Activated T-cell treated with anti-CD3 and anti-CD28 coated beads, Interleukin-2, amount 50 U/mL, for 4 hours (primary cell): Measurements from ENCODE around the gene AUTS2. TPM values are rescaled to one million over a fixed set of nuclear protein-coding genes. Genes with fewer than 3 reads are reported as not detected.
"Not testable (repeated sequence)": the region's sequence is repeated elsewhere in the genome, so short reads cannot be mapped to it uniquely, and the experiment has no call there.

ENCODE experiments used
- ATAC-seq, 2 donors: fragments of 200-7000 bp; cut with Tn5 transposase; one replicate each; pipeline ENCODE4 v1.10.0; 2021
- DNase-seq: peaks from one replicate; pipeline ENCODE4 v3.0.0-alpha.2; 2020
- H3K27me3 Mint-ChIP-seq: one replicate; pipeline ENCODE4 v1.8.0; 2021; ENCODE audit warnings: low read depth, mixed read lengths
- H3K36me3 Mint-ChIP-seq: one replicate; pipeline ENCODE4 v1.8.0; 2022; ENCODE audit warnings: mixed read lengths; ENCODE audit not compliant: insufficient read depth
- H3K4me1 Mint-ChIP-seq: one replicate; pipeline ENCODE4 v1.8.0; 2021; ENCODE audit warnings: low read depth, mixed read lengths
- H3K4me3 Mint-ChIP-seq: one replicate; pipeline ENCODE4 v1.8.0; 2021; ENCODE audit warnings: mild to moderate bottlenecking, moderate library complexity, mixed read lengths
- H3K9me3 Mint-ChIP-seq: one replicate; pipeline ENCODE4 v1.8.0; 2021; ENCODE audit warnings: mixed read lengths
- total RNA-seq, 3 donors: library from RNA; stranded (reverse); gene quantifications; one replicate each; pipeline ENCODE4 v1.2.1, GENCODE V29; 2021

The AUTS2 gene
- total RNA-seq, 3 donors from 2014 or later, result 1.4 to 4.4 (median 2.8) TPM

GRCh38 chr7:70589010-70589409 is 990.7 kb downstream of the AUTS2 start:
- ATAC-seq (no peak), DNase-seq (no peak)
- Mint-ChIP-seq H3K9me3 (no peaks in the 10 kb centered on the region), H3K36me3 (no peaks in the 10 kb centered on the region), H3K4me1 (no peaks in the 10 kb centered on the region), H3K4me3 (no peak overlapping the region), H3K27me3 (no peaks in the 10 kb centered on the region)

GRCh38 chr7:70589590-70589989 is 991.3 kb downstream of the AUTS2 start:
- Mint-ChIP-seq H3K27me3 (peaks cover 4% of the 10 kb centered on the region), H3K4me1 (no peaks in the 10 kb centered on the region), H3K9me3 (no peaks in the 10 kb centered on the region), H3K4me3 (no peak overlapping the region), H3K36me3 (no peaks in the 10 kb centered on the region)
- DNase-seq (no peak), ATAC-seq (no peak)

- no peak for DNase-seq
- Mint-ChIP-seq H3K36me3 (no peaks in the 10 kb centered on the region), H3K9me3 (no peaks in the 10 kb centered on the region), H3K4me3 (no peak overlapping the region), H3K4me1 (no peaks in the 10 kb centered on the region), H3K27me3 (peaks cover 6% of the 10 kb centered on the region)
- no peak for ATAC-seq
Measured at GRCh38 chr7:70590126-70590854, 992.0 kb downstream of the AUTS2 start.

- H3K36me3 Mint-ChIP-seq, result no peaks in the 10 kb centered on the region
- H3K27me3 Mint-ChIP-seq, result peaks cover 12% of the 10 kb centered on the region
- no peak overlapping the region for H3K4me3 Mint-ChIP-seq
- DNase-seq, result no peak
- no peaks in the 10 kb centered on the region for H3K4me1 Mint-ChIP-seq
- H3K9me3 Mint-ChIP-seq, result no peaks in the 10 kb centered on the region
- ATAC-seq, result no peak
Measured at GRCh38 chr7:70591643-70592042, 993.4 kb downstream of the AUTS2 start.

- Mint-ChIP-seq H3K4me3 (no peak overlapping the region), H3K9me3 (no peaks in the 10 kb centered on the region), H3K4me1 (no peaks in the 10 kb centered on the region), H3K36me3 (no peaks in the 10 kb centered on the region), H3K27me3 (peaks cover 17% of the 10 kb centered on the region)
- DNase-seq (no peak), ATAC-seq (no peak)
Measured at GRCh38 chr7:70592171-70592570, 993.9 kb downstream of the AUTS2 start.

GRCh38 chr7:70594170-70594569 is 995.9 kb downstream of the AUTS2 start:
- ATAC-seq (no peak), DNase-seq (no peak)
- Mint-ChIP-seq H3K4me1 (no peaks in the 10 kb centered on the region), H3K36me3 (no peaks in the 10 kb centered on the region), H3K9me3 (no peaks in the 10 kb centered on the region), H3K4me3 (peak overlapping the region; percentile 7), H3K27me3 (peaks cover 27% of the 10 kb centered on the region)

- H3K27me3 Mint-ChIP-seq, result peaks cover 28% of the 10 kb centered on the region
- H3K9me3 Mint-ChIP-seq, H3K36me3 Mint-ChIP-seq, H3K4me1 Mint-ChIP-seq, DNase-seq, ATAC-seq, H3K4me3 Mint-ChIP-seq: not testable (repeated sequence)
Measured at GRCh38 chr7:70594885-70595284, 996.6 kb downstream of the AUTS2 start.

- H3K27me3 Mint-ChIP-seq, result peaks cover 28% of the 10 kb centered on the region
- no peaks in the 10 kb centered on the region for H3K4me1 Mint-ChIP-seq
- DNase-seq, result no peak
- peaks cover 2% of the 10 kb centered on the region for H3K36me3 Mint-ChIP-seq
- no peak overlapping the region for H3K4me3 Mint-ChIP-seq
- ATAC-seq, result no peak
- H3K9me3 Mint-ChIP-seq, result no peaks in the 10 kb centered on the region
Measured at GRCh38 chr7:70595370-70595754, 997.1 kb downstream of the AUTS2 start.

GRCh38 chr7:70595755-70596597 is 997.7 kb downstream of the AUTS2 start:
- Mint-ChIP-seq H3K4me1 (no peaks in the 10 kb centered on the region), H3K36me3 (peaks cover 4% of the 10 kb centered on the region), H3K27me3 (peaks cover 28% of the 10 kb centered on the region), H3K4me3 (peak overlapping the region; percentile 11), H3K9me3 (peaks cover 6% of the 10 kb centered on the region)
- no peak for DNase-seq
- peak; percentile 66 to 78 for ATAC-seq

GRCh38 chr7:70596598-70596913 is 998.3 kb downstream of the AUTS2 start:
- Mint-ChIP-seq H3K36me3 (peaks cover 4% of the 10 kb centered on the region), H3K27me3 (peaks cover 28% of the 10 kb centered on the region), H3K9me3 (peaks cover 10% of the 10 kb centered on the region), H3K4me1 (no peaks in the 10 kb centered on the region), H3K4me3 (no peak overlapping the region)
- ATAC-seq, result no peak
- DNase-seq, result no peak

GRCh38 chr7:70597066-70597465 is 998.8 kb downstream of the AUTS2 start:
- H3K27me3 Mint-ChIP-seq, result peaks cover 28% of the 10 kb centered on the region
- peaks cover 12% of the 10 kb centered on the region for H3K9me3 Mint-ChIP-seq
- no peak for ATAC-seq
- H3K36me3 Mint-ChIP-seq, result peaks cover 4% of the 10 kb centered on the region
- H3K4me1 Mint-ChIP-seq, result no peaks in the 10 kb centered on the region
- DNase-seq, result no peak
- no peak overlapping the region for H3K4me3 Mint-ChIP-seq

GRCh38 chr7:70598976-70599375 is 1000.7 kb downstream of the AUTS2 start:
- Mint-ChIP-seq H3K4me3 (no peak overlapping the region), H3K9me3 (peaks cover 12% of the 10 kb centered on the region), H3K36me3 (peaks cover 4% of the 10 kb centered on the region), H3K27me3 (peaks cover 28% of the 10 kb centered on the region), H3K4me1 (no peaks in the 10 kb centered on the region)
- DNase-seq (no peak), ATAC-seq (no peak)

GRCh38 chr7:70599446-70600190 is 1001.3 kb downstream of the AUTS2 start:
- no peaks in the 10 kb centered on the region for H3K4me1 Mint-ChIP-seq
- ATAC-seq, result no peak
- peaks cover 26% of the 10 kb centered on the region for H3K27me3 Mint-ChIP-seq
- no peak for DNase-seq
- no peak overlapping the region for H3K4me3 Mint-ChIP-seq
- peaks cover 12% of the 10 kb centered on the region for H3K9me3 Mint-ChIP-seq
- peaks cover 4% of the 10 kb centered on the region for H3K36me3 Mint-ChIP-seq

- Mint-ChIP-seq H3K4me3 (no peak overlapping the region), H3K4me1 (no peaks in the 10 kb centered on the region), H3K9me3 (peaks cover 12% of the 10 kb centered on the region), H3K27me3 (peaks cover 21% of the 10 kb centered on the region), H3K36me3 (peaks cover 4% of the 10 kb centered on the region)
- ATAC-seq (no peak), DNase-seq (no peak)
Measured at GRCh38 chr7:70600993-70601392, 1002.7 kb downstream of the AUTS2 start.
